Stimulated activated CD4-positive, alpha-beta T cell treated with anti-CD3 and anti-CD28 coated beads, Interleukin-1b, Interleukin-23, amount 100 ng/mL, for 4 hours (primary cell): Measurements from ENCODE around the gene GFAP.

Experiments
- DNase-seq, 2 donors: peaks; one replicate each; pipeline ENCODE4 v3.0.0-alpha.2; 2020; ENCODE audit warnings: low read depth in 2 of 2

The GFAP gene

DNA sequence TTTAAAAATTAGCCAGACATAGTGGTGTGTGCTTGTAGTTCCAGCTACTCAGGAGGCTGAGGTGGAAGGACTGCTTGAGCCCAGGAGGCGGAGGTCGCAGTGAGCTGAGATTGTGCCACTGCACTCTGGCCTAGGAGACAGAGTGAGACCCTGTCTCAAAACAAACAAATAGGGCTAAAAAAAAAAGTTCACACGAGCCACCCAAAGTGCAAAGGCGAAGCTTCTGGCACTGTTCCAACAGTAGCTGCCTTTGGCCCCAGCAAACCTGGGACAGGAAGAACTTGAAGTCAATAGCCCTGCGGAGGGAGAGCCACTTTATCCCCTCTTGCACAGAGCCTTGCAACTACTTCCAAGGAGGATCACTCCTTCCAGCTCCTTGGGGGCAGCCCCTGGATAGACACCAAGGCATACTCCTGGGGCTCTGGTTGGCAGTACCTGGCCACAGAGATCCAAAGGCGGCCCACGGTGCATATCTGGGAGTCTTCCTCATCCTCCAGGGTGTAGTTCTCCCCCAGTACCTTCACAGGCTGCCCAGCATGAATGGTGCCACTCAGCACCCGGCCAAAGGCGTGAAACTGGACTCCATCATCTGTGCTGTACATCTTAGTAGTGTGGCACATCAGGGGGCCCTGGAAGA, 52.9 kb downstream of the GFAP start:
- no peak for DNase-seq

DNA sequence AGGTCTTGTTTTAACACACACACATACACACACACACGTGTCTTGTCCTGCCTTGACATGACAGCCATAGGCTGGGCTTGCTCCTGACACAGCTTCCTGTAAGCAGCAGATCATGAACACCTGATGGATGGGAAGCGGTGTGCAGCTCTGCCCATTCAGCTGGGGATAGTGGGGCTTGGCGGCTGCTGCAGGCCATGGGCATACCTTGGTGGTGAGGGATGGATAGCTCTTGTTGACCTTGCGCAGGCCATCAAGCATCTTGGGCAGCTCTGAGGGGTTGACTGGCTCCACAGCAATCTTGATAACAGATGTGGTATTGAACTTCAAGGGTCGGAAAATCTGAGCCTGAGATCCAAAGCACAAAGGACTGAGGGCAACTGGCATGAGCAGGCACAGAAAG, 55.6 kb downstream of the GFAP start:
- no peak for DNase-seq

DNA sequence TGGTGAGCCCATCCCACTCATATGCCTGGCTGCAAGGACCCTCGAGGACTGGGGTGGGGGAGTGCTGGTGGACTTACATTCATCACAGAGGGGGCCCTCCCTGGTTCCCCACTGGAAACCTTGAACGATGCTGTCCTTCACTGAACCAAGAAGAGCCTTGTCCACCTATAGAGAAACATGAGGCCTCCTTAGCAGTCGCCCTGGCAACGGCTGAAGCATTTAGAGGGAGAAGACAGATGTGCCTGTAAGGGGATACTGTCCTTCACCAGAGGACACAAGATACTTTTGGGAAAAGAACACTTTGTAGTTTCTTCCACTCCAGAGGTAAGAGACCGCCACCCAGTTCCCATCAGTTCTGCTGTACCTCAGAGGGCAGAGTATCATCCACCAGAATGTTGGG, 61.1 kb downstream of the GFAP start:
- no peak for DNase-seq
